Medulla oblongata (tissue), 1 donor: ENCODE data around the gene GREM2.

ENCODE experiments used
- DNase-seq: peaks from one replicate; pipeline ENCODE4 v3.0.0-alpha.2; 2015; ENCODE audit errors: extremely low spot score

GREM2 gene

DNA sequence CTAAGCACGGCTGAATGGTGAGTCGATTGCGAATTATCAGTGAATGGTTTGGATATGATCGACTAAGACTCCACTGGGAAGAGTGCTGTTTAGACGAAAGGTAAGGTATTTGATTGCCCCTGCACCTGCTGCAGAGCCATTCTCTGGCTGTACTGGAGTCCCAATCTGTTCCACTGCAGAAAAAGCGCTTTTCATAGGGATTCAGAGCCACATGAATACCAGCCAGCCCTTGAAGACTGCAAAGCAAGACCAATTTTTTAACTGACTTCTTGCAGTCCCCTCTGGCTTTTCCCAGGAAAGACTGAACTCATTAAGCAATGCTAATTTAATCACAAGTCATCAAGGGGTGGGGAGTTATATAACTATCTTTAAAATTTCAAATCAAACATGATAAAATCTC, 1.3 kb downstream of the GREM2 start:
- DNase-seq, result no peak

DNA sequence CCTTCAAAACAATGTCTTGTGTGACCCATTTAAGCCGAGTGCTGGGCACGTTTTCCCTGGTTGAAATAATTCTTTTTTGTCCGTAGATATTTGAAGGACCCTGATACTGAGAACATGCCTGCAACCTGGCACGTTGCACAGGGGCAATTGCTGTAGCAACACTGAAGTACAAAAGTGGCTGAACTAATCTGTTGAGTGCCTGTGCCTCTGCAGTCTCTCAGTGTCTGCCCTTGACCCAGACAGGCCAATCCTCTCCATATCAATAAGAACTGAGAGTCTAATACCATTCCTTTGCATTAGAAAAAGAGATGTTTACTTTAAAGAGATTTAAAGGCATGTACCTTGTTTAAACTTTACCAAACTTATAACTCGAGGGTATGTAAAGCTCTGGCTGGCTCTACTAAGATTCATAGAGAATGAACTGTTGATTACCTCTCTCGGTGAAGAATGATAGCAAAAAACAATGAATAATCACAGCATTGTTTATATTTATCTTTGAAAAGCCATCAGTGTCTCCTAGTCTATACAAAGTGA, 2.4 kb downstream of the GREM2 start:
- no peak for DNase-seq

DNA sequence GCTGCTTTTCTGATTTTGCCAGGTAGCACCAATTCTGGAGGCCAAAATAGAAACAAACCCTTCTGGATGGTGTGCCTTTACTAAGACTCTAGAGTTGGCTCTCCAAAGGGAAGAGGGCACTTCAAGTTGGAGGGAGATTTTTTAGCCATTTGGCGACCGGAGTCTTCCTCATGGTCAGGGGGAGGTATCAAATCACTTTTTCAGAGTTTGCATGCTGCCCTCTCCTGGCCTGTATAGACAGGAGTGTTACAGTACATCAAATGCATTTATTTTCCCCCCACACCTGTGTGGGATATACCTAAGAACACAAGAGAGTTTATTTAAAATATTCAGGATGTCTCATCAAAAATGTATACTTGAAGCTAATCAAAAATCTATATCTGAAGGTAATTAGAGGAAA, 3.2 kb downstream of the GREM2 start:
- no peak for DNase-seq

DNA sequence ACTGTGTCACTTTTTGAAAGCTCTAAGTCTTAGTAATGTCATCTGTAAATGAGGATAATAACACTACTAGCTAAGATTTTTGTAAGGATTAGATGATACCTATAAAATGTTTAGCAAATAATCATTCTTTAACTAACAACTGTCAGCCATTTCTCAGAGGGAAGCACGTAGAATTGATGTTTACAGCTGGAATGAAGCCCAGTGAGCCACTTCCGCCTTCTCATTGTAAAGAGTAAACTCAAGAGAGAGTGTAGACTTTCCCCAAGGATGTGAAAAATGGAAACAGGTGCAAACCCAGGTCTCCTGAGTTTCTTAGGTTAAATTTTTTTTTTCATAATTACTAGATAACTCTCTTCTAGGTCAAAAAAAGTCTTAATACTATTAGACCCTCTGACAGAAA, 4.9 kb downstream of the GREM2 start:
- DNase-seq, result no peak

DNA sequence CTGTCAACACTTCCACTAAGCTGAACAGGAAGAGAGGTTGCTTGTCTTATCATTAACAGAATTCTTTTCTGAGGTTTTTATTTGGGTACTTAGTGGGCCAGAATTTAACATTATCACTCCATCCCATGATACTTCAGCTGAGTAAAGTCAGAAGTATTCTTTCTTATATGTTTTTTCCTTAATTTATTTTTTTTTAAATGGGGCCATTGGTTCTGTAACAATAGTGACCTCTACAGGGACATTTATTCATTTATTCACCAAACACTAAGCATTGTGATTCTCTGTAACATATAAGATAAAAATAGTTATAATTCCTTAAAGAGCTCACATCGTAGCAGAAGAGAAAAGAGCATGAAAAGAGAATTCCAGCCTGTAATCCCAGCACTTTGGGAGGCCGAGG, 9.8 kb downstream of the GREM2 start:
- DNase-seq, result no peak

DNA sequence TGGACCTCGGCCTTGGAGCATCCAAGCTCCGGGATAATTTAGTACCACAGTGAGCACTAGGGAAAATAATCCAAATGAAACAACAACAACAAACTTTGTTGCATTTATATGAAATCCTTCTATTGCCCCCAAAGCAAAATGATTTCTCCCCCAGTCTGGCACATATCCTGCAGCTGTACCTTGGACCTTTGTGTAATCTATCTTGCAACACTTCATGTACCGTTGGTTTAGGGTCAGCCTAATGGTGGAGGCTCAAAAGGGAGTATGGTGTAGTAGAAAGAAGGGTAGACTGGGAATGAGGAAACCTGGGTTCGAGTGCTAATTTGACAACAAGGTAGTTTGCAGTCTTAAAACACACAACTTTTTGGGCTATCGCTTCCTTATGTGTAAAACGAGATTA, 12.1 kb downstream of the GREM2 start:
- DNase-seq, result no peak

DNA sequence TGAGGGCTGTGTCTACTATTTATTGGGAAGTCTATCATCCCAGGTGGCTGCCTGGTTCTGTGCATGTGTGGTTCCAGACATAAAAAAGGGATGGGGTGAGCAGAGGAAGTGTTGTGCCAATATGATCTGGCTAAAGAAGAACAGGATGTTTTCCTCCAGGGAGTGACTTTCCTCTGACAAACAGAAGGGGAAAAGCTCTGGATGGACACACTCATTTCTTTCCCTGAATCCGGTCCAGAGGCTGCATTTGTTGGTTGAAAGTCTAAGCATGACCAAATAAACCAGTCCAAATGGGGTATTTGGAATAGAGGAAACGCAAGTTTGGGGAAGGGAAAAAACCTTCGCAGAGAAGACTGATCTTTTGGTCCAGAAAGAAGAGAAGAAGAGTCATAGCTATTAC, 12.7 kb downstream of the GREM2 start:
- no peak for DNase-seq

DNA sequence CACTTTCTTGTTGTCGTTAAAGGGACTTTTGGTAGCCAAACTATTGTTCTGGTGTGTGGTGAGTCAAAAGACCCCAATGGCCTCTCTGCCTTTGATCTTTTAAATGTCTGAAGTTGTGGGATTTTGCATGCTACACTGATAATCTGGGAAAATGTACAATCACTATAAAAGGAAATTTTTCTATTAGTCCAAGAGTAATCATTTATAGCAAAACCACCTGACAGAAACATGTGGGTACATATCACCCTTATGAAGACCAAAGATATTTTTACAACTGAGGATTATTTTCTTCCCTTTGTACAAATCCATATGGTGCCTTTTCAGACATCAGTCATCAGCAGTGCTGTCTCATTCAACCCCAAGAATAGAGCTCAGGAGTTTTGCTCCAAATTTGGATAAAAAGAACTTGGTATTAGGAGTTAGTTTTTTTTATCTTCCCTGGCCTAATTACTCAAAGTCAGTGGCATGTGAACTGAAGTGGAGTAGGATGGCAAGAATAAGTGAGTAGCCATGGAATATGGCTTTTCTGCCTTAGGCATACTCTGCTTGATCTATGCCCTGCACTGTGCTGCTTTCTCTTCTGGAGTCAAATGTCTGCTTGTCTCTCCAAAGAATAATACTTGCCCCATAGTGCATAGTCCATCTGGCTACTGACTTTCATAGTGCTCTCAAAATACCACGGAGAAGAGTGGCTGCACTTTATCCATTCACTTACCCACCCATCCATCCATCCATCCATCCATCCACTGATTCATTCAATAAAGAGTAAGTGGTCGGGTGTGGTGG, 13.5 kb downstream of the GREM2 start:
- DNase-seq, result no peak

DNA sequence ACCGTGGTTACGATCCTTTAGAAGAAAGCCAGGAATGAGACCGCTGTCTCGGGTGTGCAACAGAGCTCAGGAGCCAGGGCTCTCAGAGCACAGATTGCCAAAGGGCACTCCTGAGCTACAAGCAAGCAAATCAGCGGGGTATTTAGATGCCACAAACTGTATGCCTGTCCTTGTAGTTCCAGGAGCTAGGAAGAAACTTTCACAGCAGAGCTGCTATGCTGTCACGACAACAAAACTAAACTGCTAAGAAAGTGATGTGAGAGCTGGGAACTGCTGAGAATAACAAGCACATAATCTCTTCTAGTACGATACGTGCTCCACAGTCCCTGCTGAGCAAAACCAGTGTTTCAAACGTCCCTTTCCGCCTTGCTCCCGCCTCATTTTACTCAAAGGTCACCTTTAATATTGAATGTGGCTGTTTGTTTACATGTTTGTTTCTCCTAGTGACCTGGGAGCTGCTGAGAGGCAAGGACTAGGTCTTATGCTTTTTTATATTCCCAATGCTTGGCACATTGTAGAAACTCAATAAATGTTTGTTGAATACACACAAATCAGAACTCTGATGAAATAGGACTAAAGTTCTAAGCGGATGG, 14.7 kb downstream of the GREM2 start:
- DNase-seq, result no peak

DNA sequence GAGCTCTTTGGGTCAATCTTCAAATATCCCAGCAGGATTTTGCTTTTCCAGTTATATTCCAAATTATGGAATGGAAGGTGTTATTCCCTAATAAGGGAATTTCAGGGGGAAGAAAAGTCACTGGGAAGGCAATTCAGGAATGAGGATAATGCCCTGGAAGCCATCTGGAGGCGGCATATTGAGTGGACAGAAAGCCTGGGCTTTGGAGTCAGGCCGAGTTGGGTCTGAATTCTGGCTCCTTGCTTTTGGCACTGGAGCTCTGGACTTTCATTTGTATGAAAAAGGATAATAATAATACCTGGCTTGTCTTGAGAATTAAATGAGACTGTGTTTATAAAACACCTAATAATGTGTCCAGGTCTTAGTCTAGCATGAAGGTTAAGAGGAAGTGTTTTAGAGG, 16.5 kb downstream of the GREM2 start:
- no peak for DNase-seq

DNA sequence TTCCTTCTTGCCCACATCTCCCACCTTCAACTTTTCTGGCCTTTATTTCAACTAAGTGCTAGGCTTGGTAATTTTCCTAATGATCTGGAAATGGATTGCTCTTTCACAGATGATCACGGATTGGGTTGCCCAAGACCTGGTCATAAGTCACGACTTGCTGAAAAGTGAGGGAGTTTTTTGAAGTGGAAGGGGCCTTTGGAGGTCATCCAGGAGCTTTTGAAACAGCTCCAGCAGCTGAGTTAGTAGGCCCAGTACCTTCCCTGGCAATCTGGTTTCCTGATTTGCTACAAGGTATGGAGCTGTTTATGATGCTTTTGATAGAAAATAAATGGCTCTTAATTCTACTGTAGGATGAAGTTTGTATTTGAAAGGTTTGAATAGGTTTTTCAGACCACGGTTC, 20.4 kb downstream of the GREM2 start:
- DNase-seq, result no peak

DNA sequence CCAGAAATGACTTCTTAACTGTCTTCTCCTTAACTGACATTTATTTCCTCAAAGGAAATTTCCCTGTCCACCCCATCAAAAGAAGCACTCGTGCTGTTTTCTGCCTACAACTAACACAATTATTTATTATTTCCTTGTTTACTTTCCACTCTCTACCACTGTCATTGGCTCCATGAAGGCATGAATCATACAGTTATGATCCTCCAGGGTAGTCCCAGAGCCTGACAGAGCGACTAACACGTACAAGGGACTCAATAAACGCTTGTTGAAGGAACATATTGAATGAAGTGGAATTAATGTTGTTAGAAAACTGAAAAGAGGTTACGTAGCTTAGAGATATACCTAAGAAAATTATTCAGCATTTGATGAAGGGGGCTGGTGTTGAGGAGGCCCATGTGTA, 20.9 kb downstream of the GREM2 start:
- no peak for DNase-seq

DNA sequence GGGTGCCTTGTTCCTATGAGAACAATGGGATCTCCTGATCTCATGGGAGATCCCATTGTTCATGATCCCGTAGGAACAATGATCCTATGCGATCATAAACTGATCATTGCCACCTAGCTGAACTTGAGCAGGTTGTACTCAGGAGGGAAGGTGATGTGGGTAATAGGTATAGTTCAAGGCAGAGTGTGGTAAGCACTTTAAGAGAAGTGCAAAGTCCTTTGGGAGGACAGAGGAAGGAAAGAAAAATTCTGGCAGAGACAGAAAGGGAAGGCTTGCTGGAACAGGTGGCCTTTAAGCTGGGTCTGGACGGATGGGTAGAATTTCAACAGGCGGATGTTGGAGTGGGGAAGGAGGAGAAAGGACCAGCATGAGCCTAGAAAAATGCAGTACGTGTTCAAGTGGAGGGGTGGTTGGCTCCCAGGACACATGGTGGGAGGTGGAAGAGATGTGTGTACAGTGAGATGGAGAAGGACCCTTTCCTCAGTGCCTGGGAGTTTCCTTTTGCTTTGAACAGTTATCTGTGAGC, 22.3 kb downstream of the GREM2 start:
- DNase-seq, result no peak

DNA sequence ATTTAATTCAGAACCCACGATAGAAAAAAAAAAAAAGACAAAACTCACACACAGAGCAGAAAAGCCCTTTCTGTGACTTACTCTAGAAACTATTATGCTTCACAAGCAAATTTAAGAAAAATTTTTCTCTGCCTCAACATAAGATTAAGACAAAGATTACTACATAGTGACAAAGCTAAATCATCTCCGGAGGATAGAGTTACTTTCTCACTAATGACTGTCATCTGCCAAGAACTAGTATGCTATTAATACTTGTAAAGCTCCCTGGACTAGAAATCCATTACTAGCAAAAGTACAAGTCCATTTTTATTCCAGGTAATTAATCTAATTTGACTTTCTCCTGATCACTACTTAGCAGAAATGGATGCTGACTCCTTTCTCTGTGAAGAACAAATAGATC, 25.9 kb downstream of the GREM2 start:
- no peak for DNase-seq

DNA sequence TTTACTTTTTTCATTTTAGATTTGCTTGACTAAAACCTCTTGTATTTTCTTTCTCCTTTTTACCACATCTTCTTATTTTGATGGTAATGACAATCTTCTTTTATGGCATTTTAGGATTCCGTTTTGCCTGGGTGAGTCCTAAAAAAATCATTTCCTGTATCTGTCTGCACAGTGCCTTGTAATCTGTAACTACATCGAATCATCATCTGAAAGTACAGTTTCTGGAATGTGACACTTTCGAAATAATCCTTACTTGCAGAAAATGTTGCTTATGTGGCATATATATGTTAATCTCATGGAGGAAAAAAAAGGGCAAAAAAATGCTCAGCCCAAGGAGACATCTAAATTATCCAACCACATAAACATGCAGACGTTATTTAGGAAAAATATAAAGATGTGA, 29.0 kb downstream of the GREM2 start:
- DNase-seq, result no peak

DNA sequence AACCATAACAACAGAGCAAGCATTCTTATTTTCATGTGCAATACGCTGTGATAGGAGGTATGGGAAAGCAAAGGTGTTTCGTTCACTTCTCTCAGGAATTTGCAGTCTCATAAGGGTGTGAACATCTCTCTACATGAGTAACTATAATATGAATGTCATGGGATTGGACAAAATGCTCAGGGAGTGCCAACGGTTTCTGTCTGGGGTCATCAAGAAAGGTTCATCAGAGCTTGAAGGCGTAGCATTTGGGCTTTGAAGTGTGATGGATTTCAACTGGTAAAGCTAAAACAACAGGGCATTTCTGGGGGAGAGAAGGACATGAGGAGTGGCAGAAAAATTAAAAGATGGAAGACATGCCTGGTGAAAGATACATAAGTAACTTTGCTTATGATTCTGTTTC, 32.4 kb downstream of the GREM2 start:
- DNase-seq, result no peak

DNA sequence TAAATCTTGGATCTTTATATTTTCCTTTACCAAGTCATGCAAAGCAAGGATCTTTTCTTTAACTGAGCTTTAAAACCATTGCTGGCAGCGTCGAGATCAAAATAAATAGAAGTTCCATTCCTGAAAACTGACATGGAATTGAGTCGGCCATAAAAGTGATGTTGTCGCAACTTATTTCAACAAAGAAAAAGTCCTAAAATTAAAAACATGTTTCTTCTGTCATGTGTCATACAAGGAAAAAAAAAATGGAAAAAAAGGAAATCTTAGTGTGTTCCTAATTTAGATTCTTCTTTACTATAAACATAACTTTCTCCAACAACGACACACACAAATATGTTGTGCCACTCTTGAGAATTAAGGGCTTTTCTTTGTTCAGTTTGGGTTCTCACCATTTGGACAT, 34.9 kb downstream of the GREM2 start:
- DNase-seq, result no peak

DNA sequence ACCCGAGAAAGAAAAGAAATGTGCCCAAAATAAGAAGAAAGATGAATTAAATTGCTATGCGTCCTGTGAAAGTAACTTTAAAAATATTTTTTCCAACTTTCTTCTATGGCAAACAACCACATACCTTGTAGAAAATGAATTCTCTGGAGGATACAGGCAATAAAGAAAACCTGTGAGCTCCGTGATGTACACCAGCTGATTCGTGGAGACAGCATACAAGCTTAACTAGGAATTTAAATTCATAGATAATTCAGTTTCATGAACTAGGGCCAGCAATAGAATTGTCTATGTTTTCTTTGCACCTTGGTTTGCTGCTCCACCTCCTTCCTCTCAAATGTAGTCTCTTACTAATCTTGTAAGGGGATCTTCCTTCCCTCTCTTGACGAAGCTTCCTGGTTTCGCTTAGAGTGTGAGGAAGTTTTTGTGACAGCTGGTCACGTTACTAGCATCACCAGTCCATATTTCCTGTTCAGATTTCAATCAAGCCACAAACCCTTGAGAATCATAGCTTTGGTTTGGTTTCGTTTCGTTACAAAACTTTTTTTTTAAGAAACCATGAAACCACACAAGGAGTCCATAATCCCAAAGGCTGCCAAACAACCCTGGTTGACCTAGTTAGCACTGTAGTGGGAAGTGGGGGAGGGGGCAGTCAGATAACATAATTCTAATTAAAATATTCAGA, 35.8 kb downstream of the GREM2 start:
- no peak for DNase-seq

DNA sequence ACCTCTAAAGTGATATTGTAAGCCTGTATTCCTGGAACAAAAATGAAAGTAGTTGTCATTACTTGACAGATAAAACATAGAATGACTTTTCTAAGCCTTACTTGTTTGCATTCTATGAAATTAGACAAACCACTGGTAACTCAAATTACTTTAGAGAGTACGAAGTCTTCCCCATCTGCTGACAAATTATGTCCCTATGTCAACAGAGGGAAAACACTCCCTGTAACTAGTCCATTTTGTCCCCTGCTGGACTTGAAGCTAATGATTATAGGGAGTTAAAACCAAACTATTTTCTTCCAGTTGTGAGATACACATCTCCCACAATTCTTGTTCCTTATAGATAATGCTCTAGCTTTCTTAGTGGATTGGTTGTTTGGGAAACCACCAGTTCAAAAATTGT, 39.6 kb downstream of the GREM2 start:
- DNase-seq, result no peak

DNA sequence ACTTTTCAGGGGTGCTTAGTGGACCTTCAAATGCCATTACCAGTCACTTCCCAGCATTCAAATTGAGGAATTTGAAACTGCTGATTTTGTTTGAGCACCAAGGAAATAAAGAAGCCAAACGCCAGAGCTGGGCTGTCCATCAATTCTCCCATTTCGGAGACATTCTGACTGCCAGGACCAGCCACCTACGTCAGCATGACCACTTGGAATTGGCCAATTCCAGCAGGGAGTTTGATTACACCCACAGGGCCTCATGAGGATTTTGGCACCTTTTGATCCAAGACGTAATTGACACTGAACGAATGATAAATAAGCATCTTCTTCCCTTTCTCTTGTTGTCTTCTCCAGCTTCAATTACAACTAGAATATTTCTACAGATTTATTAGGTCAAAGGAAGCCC, 40.2 kb downstream of the GREM2 start:
- no peak for DNase-seq

DNA sequence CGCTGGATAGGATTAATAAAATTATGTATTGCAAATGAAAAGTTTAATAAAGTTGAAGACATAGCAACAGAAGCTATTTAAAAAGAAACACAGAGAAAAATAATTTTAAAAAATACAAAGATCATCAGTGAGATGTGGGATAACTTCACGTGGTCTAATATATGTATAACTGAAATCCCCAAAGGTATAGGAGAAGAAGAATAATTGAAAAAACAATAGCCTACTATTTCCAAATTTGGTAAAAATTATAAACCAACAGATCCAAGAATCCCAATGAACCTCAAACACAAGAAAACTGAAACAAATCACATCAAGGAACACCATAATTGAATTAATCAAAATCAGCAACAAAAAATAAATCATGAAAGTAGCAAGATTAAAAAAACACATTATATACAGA, 44.9 kb downstream of the GREM2 start:
- no peak for DNase-seq

DNA sequence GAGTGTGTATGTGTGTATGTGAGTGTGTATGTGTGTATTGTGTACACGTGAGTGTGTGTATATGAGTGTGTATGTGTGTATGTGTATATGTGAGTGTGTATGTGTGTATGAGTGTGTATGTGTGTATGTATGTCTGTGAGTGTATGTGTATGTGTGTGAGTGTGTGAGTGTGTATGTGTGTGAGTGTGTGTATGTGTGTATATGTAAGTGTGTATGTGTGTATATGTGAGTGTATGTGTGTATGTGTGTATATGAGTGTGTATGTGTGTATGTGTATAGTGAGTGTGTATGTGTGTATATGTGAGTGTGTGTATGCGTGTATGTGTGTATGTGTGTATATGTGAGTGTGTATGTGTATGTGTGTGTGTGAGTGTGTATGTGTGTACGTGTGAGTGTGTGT, 49.2 kb downstream of the GREM2 start:
- DNase-seq, result no peak

DNA sequence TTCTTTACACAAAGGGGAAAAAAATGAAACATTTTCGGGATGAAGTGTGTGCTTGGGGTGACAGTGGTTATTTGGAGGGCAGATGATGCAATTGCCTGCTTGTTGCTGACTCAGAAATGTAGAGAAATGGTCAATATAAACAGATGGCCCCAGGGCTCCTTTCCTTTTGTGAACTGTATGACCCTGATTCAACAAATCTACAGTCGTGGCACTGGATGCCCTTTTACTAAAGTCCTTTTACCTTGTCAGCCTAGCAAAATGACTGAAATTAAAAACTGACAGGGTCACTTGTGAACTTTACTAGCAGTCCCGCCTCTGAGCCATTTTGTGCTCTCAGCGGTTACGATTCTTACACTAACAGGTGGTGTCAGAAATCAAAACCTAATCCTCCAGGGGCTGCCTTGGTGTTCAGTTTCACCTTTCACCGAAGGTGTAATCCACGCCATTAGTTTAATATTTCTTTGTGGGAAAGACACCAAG, 49.8 kb downstream of the GREM2 start:
- DNase-seq, result no peak
